ENCODE measurements around the gene CPLX3. TPM values are rescaled to one million over a fixed set of nuclear protein-coding genes. Genes with fewer than 3 reads are reported as not detected.
A peak's percentile ranks its signal among the peaks of the same experiment; 100 is the strongest.

The CPLX3 gene
- total RNA-seq, 1 donor from 2014 or later = not detected

- H3K27ac Mint-ChIP-seq = no peak overlapping the region
- peaks cover 3% of the 10 kb centered on the region for H3K36me3 Mint-ChIP-seq
Observed at GRCh38 chr15:74831813-74832495, 5.5 kb downstream of the CPLX3 start.

GRCh38 chr15:74832826-74833225, 6.4 kb downstream of the CPLX3 start:
- no peak overlapping the region for H3K27ac Mint-ChIP-seq
- TF ChIP-seq CTCF (conservative IDR thresholded peaks at IDR 0.05) = no peak

More at GRCh38 chr15:74831813-74832495, 5.5 kb downstream of the CPLX3 start:
- no peak for DNase-seq (ENCODE audit: extremely low spot score, unreplicated experiment)
- TF ChIP-seq CTCF (conservative IDR thresholded peaks at IDR 0.05) = no peak
- Mint-ChIP-seq H3K27me3 (peaks cover 35% of the 10 kb centered on the region), H3K4me1 (ENCODE audit: unreplicated experiment) (no peaks in the 10 kb centered on the region), H3K4me3 (no peak overlapping the region), H3K9me3 (no peaks in the 10 kb centered on the region)

GRCh38 chr15:74833376-74834107, 7.1 kb downstream of the CPLX3 start:
- peaks cover 20% of the 10 kb centered on the region for H3K27me3 Mint-ChIP-seq
- H3K4me3 Mint-ChIP-seq = no peak overlapping the region
- no peak for DNase-seq (ENCODE audit: extremely low spot score, unreplicated experiment)
- no peaks in the 10 kb centered on the region for H3K9me3 Mint-ChIP-seq
- H3K36me3 Mint-ChIP-seq = peaks cover 3% of the 10 kb centered on the region
- no peak for TF ChIP-seq CTCF (conservative IDR thresholded peaks at IDR 0.05)
- H3K27ac Mint-ChIP-seq = no peak overlapping the region
- no peaks in the 10 kb centered on the region for H3K4me1 Mint-ChIP-seq (ENCODE audit: unreplicated experiment)

More at GRCh38 chr15:74832826-74833225, 6.4 kb downstream of the CPLX3 start:
- H3K36me3 Mint-ChIP-seq = peaks cover 3% of the 10 kb centered on the region
- H3K27me3 Mint-ChIP-seq = peaks cover 27% of the 10 kb centered on the region
- DNase-seq (ENCODE audit: extremely low spot score, unreplicated experiment) = no peak
- no peaks in the 10 kb centered on the region for H3K4me1 Mint-ChIP-seq (ENCODE audit: unreplicated experiment)
- no peaks in the 10 kb centered on the region for H3K9me3 Mint-ChIP-seq
- H3K4me3 Mint-ChIP-seq = no peak overlapping the region

- DNase-seq (ENCODE audit: extremely low spot score, unreplicated experiment) = no peak
- H3K4me3 Mint-ChIP-seq = no peak overlapping the region
- H3K27me3 Mint-ChIP-seq = peaks cover 8% of the 10 kb centered on the region
- no peaks in the 10 kb centered on the region for H3K4me1 Mint-ChIP-seq (ENCODE audit: unreplicated experiment)
- no peaks in the 10 kb centered on the region for H3K9me3 Mint-ChIP-seq
- peak; percentile 78 for TF ChIP-seq CTCF (conservative IDR thresholded peaks at IDR 0.05)
- H3K27ac Mint-ChIP-seq = no peak overlapping the region
- peaks cover 3% of the 10 kb centered on the region for H3K36me3 Mint-ChIP-seq
Observed at GRCh38 chr15:74835312-74835823, 8.9 kb downstream of the CPLX3 start.

GRCh38 chr15:74836846-74837245, 10.4 kb downstream of the CPLX3 start:
- Mint-ChIP-seq H3K9me3 (no peaks in the 10 kb centered on the region), H3K4me3 (no peak overlapping the region), H3K27ac (no peak overlapping the region), H3K36me3 (peaks cover 3% of the 10 kb centered on the region), H3K4me1 (ENCODE audit: unreplicated experiment) (peaks cover 11% of the 10 kb centered on the region), H3K27me3 (peaks cover 4% of the 10 kb centered on the region)
- no peak for TF ChIP-seq CTCF (conservative IDR thresholded peaks at IDR 0.05)
- DNase-seq (ENCODE audit: extremely low spot score, unreplicated experiment) = no peak

All from type B pancreatic cell (in vitro differentiated cells).